WTC11 (cell line): ENCODE measurements around the gene NUP214.

ENCODE experiments used
- JUN ChIP-seq: sonication (generic); formaldehyde crosslinking; IDR thresholded peaks from 2 replicates; pipeline ENCODE4 v1.8.0; 2023; ENCODE audit warnings: mild to moderate bottlenecking, missing genetic modification reagents
- NFE2L1 ChIP-seq: sonication (generic); formaldehyde crosslinking; IDR thresholded peaks from 2 replicates; pipeline ENCODE4 v1.8.1; 2023; ENCODE audit warnings: missing genetic modification reagents
- PRRX2 ChIP-seq: fragments of 250-450 bp; sonication (Bioruptor Pico); IDR thresholded peaks from 2 replicates; pipeline ENCODE4 v1.8.0; 2021; ENCODE audit warnings: mild to moderate bottlenecking
- TEAD4 ChIP-seq: sonication (generic); formaldehyde crosslinking; IDR thresholded peaks from 2 replicates; pipeline ENCODE4 v1.8.0; 2022; ENCODE audit warnings: mild to moderate bottlenecking, missing genetic modification reagents
- ZNF138 ChIP-seq: sonication (generic); formaldehyde crosslinking; conservative IDR thresholded peaks from 2 replicates; pipeline ENCODE4 v1.8.1; 2022; ENCODE audit warnings: mild to moderate bottlenecking, moderate library complexity, missing genetic modification reagents
- ZNF416 ChIP-seq: fragments of 250-450 bp; sonication (Bioruptor Pico); IDR thresholded peaks from 2 replicates; pipeline ENCODE4 v1.9.0; 2021; ENCODE audit warnings: mild to moderate bottlenecking, inconsistent platforms
- TF ChIP-seq, protein P1 (sequence below): fragments of 200-600 bp; IDR thresholded peaks from 2 replicates; pipeline ENCODE4 v1.8.0; 2022; ENCODE audit warnings: antibody characterized with exemption
- TF ChIP-seq, protein P2 (sequence below): sonication (generic); formaldehyde crosslinking; IDR thresholded peaks from 2 replicates; pipeline ENCODE4 v1.8.0; 2022; ENCODE audit warnings: mild to moderate bottlenecking, missing genetic modification reagents
- TF ChIP-seq, protein P3 (sequence below): sonication (generic); formaldehyde crosslinking; conservative IDR thresholded peaks from 2 replicates; pipeline ENCODE4 v1.8.1; 2023; ENCODE audit warnings: mild to moderate bottlenecking, low read depth, missing genetic modification reagents, moderate library complexity
- TF ChIP-seq, protein P4 (sequence below): fragments of 250-450 bp; sonication (Bioruptor Pico); IDR thresholded peaks from 2 replicates; pipeline ENCODE4 v1.8.0; 2021; ENCODE audit warnings: mild to moderate bottlenecking

DNA sequence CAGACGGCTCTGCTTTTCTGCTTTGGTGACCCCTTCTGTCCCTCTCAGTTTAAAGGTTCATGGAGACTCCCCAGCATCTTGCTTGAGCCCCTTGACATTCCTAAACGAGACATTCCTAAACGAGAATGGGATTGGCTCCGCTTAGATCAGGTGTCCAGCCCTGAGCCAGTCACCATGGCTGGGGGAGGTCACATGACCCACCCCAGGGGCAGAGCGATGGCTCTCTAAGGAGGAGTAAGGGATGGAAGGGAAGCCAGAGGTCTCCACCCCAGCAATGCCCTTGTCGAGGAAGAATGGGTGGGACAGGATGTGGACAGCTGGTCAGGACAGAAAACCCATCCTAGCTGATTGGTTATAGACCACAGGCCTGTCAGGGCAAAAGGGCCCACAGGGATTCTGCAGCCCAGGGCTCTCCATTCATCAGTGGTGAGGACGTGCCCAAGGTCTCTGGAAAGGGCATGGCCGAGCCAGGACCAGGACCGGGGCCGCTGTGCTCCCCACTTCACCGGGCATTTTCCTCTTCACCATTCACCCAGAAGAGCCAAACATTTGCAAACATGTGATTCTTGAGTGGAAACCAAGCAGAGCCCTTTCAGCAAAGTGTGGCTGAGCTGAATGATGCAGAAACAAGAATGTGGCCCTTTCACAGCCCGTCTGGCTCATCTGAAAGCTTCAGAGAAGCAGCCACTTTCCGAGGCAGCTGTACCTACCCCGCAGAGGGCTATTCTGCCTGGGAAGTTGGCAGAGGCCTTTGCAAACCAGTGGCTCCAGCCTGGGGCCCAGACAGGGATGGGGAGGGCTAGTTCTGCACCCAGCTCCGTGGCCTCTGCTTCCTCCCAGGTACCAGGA lies 48.8 kb upstream of the NUP214 start:
- TF ChIP-seq, protein P1, sequence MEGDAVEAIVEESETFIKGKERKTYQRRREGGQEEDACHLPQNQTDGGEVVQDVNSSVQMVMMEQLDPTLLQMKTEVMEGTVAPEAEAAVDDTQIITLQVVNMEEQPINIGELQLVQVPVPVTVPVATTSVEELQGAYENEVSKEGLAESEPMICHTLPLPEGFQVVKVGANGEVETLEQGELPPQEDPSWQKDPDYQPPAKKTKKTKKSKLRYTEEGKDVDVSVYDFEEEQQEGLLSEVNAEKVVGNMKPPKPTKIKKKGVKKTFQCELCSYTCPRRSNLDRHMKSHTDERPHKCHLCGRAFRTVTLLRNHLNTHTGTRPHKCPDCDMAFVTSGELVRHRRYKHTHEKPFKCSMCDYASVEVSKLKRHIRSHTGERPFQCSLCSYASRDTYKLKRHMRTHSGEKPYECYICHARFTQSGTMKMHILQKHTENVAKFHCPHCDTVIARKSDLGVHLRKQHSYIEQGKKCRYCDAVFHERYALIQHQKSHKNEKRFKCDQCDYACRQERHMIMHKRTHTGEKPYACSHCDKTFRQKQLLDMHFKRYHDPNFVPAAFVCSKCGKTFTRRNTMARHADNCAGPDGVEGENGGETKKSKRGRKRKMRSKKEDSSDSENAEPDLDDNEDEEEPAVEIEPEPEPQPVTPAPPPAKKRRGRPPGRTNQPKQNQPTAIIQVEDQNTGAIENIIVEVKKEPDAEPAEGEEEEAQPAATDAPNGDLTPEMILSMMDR: no peak
- TF ChIP-seq TEAD4 (CRISPR knock-in tag) (no peak), JUN (CRISPR knock-in tag) (no peak), NFE2L1 (CRISPR knock-in tag) (no peak), ZNF416 (no peak), ZNF138 (CRISPR knock-in tag) (no peak), PRRX2 (CRISPR knock-in tag) (no peak)
- TF ChIP-seq, protein P2, sequence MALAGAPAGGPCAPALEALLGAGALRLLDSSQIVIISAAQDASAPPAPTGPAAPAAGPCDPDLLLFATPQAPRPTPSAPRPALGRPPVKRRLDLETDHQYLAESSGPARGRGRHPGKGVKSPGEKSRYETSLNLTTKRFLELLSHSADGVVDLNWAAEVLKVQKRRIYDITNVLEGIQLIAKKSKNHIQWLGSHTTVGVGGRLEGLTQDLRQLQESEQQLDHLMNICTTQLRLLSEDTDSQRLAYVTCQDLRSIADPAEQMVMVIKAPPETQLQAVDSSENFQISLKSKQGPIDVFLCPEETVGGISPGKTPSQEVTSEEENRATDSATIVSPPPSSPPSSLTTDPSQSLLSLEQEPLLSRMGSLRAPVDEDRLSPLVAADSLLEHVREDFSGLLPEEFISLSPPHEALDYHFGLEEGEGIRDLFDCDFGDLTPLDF: no peak
- TF ChIP-seq, protein P3, sequence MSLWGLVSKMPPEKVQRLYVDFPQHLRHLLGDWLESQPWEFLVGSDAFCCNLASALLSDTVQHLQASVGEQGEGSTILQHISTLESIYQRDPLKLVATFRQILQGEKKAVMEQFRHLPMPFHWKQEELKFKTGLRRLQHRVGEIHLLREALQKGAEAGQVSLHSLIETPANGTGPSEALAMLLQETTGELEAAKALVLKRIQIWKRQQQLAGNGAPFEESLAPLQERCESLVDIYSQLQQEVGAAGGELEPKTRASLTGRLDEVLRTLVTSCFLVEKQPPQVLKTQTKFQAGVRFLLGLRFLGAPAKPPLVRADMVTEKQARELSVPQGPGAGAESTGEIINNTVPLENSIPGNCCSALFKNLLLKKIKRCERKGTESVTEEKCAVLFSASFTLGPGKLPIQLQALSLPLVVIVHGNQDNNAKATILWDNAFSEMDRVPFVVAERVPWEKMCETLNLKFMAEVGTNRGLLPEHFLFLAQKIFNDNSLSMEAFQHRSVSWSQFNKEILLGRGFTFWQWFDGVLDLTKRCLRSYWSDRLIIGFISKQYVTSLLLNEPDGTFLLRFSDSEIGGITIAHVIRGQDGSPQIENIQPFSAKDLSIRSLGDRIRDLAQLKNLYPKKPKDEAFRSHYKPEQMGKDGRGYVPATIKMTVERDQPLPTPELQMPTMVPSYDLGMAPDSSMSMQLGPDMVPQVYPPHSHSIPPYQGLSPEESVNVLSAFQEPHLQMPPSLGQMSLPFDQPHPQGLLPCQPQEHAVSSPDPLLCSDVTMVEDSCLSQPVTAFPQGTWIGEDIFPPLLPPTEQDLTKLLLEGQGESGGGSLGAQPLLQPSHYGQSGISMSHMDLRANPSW: no peak
- TF ChIP-seq, protein P4, sequence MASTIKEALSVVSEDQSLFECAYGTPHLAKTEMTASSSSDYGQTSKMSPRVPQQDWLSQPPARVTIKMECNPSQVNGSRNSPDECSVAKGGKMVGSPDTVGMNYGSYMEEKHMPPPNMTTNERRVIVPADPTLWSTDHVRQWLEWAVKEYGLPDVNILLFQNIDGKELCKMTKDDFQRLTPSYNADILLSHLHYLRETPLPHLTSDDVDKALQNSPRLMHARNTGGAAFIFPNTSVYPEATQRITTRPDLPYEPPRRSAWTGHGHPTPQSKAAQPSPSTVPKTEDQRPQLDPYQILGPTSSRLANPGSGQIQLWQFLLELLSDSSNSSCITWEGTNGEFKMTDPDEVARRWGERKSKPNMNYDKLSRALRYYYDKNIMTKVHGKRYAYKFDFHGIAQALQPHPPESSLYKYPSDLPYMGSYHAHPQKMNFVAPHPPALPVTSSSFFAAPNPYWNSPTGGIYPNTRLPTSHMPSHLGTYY: no peak
